Thyroid gland (tissue), 4 donors: ENCODE data around the gene MARK2.

Experiments used
- CTCF ChIP-seq, 6 experiments: fragments of 200-600 bp in 3 of 6; fragments of 450-650 bp in 3 of 6; sonication (generic) in 3 of 6; IDR thresholded peaks; one replicate each; pipeline ENCODE4 v1.5.1; 2016 to 2019; ENCODE audit warnings: antibody characterized with exemption in 6 of 6, mild to moderate bottlenecking in 2 of 6, inconsistent platforms in 1 of 6, moderate library complexity in 1 of 6
- POLR2A ChIP-seq, 2 donors: fragments of 450-650 bp; IDR thresholded peaks; one replicate each; pipeline ENCODE4 v1.6.1; 2017; ENCODE audit warnings: antibody characterized with exemption in 2 of 2, mild to moderate bottlenecking in 2 of 2, moderate library complexity in 1 of 2

GRCh38 chr11:63868399-63869064, 29.6 kb downstream of the MARK2 start:
- no peak for TF ChIP-seq CTCF (IDR thresholded peaks at IDR 0.05)
- no peak for TF ChIP-seq POLR2A (IDR thresholded peaks at IDR 0.05)
